Body of pancreas (tissue), 4 donors: ENCODE results near the gene DGKG.

Source experiments
- POLR2A ChIP-seq, 3 donors: fragments of 450-650 bp; IDR thresholded peaks; one replicate each; pipeline ENCODE4 v1.6.1; 2016; ENCODE audit warnings: antibody characterized with exemption in 3 of 3, mild to moderate bottlenecking in 2 of 3
- TF ChIP-seq, protein P1 (sequence below), 7 experiments: fragments of 450-650 bp in 4 of 7; fragments of 200-600 bp in 3 of 7; sonication (generic) in 3 of 7; IDR thresholded peaks; one replicate each; pipeline ENCODE4 v1.5.1; 2016 to 2019; ENCODE audit warnings: antibody characterized with exemption in 7 of 7

DNA sequence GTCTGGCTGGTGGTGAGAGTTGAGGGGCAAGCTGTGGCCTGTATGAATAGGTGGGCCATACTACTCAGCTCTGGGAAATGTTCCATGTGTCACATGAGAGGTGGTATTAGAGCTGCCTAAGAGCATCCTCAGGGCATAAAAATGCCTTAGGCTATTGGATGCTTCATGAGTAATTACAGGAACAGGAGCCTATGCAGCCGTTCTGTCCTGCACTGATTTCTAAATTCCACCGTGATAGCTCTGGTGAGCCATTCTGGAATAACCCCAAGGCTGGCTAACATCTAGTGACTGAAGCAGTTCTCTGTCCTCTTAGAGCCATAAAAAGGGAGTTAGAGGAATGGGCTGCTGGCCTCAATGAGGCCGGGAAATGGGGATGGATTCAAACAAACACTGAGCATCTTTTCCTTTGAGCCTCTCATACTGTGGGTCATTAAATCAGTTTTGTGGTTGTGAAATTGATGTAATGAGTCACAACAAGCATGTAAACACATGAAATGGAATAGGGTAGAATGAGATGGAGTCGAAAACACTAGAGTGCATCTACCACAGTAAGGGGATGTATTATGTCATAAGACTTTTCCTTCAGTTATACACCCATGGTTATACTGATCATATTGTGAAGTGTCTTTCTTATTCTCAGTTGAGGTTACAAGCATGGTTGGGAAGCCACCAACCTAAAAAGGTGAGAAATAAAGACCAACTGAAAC lies 41.0 kb downstream of the DGKG start:
- TF ChIP-seq, protein P1, sequence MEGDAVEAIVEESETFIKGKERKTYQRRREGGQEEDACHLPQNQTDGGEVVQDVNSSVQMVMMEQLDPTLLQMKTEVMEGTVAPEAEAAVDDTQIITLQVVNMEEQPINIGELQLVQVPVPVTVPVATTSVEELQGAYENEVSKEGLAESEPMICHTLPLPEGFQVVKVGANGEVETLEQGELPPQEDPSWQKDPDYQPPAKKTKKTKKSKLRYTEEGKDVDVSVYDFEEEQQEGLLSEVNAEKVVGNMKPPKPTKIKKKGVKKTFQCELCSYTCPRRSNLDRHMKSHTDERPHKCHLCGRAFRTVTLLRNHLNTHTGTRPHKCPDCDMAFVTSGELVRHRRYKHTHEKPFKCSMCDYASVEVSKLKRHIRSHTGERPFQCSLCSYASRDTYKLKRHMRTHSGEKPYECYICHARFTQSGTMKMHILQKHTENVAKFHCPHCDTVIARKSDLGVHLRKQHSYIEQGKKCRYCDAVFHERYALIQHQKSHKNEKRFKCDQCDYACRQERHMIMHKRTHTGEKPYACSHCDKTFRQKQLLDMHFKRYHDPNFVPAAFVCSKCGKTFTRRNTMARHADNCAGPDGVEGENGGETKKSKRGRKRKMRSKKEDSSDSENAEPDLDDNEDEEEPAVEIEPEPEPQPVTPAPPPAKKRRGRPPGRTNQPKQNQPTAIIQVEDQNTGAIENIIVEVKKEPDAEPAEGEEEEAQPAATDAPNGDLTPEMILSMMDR (IDR thresholded peaks at IDR 0.05), result no peak
- TF ChIP-seq POLR2A (IDR thresholded peaks at IDR 0.05), result no peak
